ENCODE results near the gene TSFM.

TSFM gene

DNA sequence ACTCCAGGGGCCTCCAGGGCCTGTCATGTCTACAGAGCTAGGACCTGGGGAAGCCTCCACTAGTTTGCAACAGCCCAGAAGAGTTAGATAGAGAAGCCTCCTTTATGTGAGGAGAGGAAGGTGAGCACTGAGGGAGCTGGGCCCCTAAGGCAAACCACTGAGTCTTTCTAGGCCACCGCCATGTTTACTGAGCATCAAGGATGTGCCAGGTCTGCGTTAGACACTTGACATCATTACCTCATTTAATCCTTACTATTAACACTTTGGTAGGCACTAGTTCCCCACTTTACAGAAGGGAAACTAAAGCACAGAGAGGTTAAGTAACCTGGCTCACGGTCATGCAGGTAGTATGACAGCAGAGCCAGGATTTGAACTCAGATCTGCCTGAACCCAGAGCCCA, 51.1 kb downstream of the TSFM start:
- Histone ChIP-seq H3K4me3 (ENCODE audit: low read depth, low read length) (no peak overlapping the region), H3K4me1 (ENCODE audit: control insufficient read depth, insufficient read depth, low read length) (peaks cover 27% of the 10 kb centered on the region), H3K27ac (ENCODE audit: extremely low read depth, low read depth, low read length) (no peak overlapping the region), H3K36me3 (ENCODE audit: control insufficient read depth in 2 of 2, insufficient read depth in 1 of 2, low read length in 2 of 2) (peaks cover 0 to 13% of the 10 kb centered on the region in 2 experiments; a peak in 2 of 3 replicates), H3K9me3 (ENCODE audit: control insufficient read depth, insufficient read depth, low read depth, low read length) (no peaks in the 10 kb centered on the region)
- TF ChIP-seq ZIC2 (tag by site-specific recombination; IDR thresholded peaks at IDR 0.05) (no peak), ZNF426 (tag by site-specific recombination; IDR thresholded peaks at IDR 0.05) (no peak), SETDB1 (IDR thresholded peaks at IDR 0.05; ENCODE audit: insufficient read length, low read length) (no peak), ZNF10 (tag by site-specific recombination; IDR thresholded peaks at IDR 0.05) (no peak), PRDM4 (tag by site-specific recombination; IDR thresholded peaks at IDR 0.05) (no peak), ZNF140 (tag by site-specific recombination; IDR thresholded peaks at IDR 0.05) (no peak), ZSCAN30 (tag by site-specific recombination; IDR thresholded peaks at IDR 0.05) (no peak), ZFP69B (tag by site-specific recombination; IDR thresholded peaks at IDR 0.05) (no peak), ZNF302 (tag by site-specific recombination; IDR thresholded peaks at IDR 0.05; ENCODE audit: low read depth) (no peak), ZNF777 (tag by site-specific recombination; IDR thresholded peaks at IDR 0.05; ENCODE audit: borderline replicate concordance) (no peak), PRDM1 (tag by site-specific recombination; IDR thresholded peaks at IDR 0.05) (no peak), ZNF585B (tag by site-specific recombination; IDR thresholded peaks at IDR 0.05) (no peak), SP3 (tag by site-specific recombination; IDR thresholded peaks at IDR 0.05) (no peak), ZBTB17 (tag by site-specific recombination; IDR thresholded peaks at IDR 0.05) (no peak), ZNF121 (tag by site-specific recombination; IDR thresholded peaks at IDR 0.05) (no peak), RBAK (tag by site-specific recombination; IDR thresholded peaks at IDR 0.05) (no peak), ZBTB8A (tag by site-specific recombination; IDR thresholded peaks at IDR 0.05) (no peak)
- TF ChIP-seq, protein P1, sequence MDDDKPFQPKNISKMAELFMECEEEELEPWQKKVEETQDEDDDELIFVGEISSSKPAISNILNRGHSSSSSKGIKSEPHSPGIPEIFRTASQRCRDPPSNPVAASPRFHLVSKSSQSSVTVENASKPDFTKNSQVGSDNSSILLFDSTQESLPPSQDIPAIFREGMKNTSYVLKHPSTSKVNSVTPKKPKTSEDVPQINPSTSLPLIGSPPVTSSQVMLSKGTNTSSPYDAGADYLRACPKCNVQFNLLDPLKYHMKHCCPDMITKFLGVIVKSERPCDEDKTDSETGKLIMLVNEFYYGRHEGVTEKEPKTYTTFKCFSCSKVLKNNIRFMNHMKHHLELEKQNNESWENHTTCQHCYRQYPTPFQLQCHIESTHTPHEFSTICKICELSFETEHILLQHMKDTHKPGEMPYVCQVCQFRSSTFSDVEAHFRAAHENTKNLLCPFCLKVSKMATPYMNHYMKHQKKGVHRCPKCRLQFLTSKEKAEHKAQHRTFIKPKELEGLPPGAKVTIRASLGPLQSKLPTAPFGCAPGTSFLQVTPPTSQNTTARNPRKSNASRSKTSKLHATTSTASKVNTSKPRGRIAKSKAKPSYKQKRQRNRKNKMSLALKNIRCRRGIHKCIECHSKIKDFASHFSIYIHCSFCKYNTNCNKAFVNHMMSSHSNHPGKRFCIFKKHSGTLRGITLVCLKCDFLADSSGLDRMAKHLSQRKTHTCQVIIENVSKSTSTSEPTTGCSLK (tag by site-specific recombination; IDR thresholded peaks at IDR 0.05), result no peak
- TF ChIP-seq, protein P2, sequence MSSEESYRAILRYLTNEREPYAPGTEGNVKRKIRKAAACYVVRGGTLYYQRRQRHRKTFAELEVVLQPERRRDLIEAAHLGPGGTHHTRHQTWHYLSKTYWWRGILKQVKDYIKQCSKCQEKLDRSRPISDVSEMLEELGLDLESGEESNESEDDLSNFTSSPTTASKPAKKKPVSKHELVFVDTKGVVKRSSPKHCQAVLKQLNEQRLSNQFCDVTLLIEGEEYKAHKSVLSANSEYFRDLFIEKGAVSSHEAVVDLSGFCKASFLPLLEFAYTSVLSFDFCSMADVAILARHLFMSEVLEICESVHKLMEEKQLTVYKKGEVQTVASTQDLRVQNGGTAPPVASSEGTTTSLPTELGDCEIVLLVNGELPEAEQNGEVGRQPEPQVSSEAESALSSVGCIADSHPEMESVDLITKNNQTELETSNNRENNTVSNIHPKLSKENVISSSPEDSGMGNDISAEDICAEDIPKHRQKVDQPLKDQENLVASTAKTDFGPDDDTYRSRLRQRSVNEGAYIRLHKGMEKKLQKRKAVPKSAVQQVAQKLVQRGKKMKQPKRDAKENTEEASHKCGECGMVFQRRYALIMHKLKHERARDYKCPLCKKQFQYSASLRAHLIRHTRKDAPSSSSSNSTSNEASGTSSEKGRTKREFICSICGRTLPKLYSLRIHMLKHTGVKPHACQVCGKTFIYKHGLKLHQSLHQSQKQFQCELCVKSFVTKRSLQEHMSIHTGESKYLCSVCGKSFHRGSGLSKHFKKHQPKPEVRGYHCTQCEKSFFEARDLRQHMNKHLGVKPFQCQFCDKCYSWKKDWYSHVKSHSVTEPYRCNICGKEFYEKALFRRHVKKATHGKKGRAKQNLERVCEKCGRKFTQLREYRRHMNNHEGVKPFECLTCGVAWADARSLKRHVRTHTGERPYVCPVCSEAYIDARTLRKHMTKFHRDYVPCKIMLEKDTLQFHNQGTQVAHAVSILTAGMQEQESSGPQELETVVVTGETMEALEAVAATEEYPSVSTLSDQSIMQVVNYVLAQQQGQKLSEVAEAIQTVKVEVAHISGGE (tag by site-specific recombination; conservative IDR thresholded peaks at IDR 0.05; ENCODE audit: low read depth), result no peak
- ChIA-PET POLR2A (interaction anchor here (0.6 to 1.2 kb wide), 3 partner anchors 13 to 98 kb away, joined by 3 to 5 read pairs (median 4); partner anchors contain the start of gene CTDSP2), CTCF (interaction anchor here (3.5 to 7.8 kb wide), 2 partner anchors 63 to 72 kb away, joined by 21 to 120 read pairs; no protein-coding TSS in a partner anchor)

All from HEK293 (cell line).